NCI-H2171 (cell line): ENCODE data around the gene ENTPD8.
A peak's percentile ranks its signal among the peaks of the same experiment; 100 is the strongest.
"Not testable (repeated sequence)": the region's sequence is repeated elsewhere in the genome, so short reads cannot be mapped to it uniquely, and the experiment has no call there.

Experiments used
- DNase-seq: peaks from one replicate; lab custom pipeline; 2025; lab: John Stamatoyannopoulos, UW

ENTPD8 gene

GRCh38 chr9:137476856-137477255, 35.7 kb upstream of the ENTPD8 start:
- no peak for DNase-seq

DNA sequence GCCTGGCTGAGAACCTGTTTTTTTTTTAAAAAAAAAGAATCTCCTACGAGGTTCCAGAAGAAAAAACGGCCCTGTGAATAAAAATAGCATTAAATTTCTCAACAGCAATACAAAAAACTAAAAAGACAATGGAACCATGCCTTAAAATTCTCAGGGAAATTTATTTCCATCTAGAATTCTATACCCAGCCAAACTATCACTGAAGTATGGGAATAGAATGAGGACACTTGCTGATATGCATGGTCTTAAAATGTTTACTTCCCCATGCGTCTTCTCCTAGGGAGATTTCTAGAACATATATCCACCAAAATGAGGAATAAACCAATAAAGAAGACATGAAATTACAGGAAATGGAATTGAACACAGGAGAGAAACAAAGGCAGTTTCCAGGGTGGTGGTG, 34.5 kb upstream of the ENTPD8 start:
- DNase-seq = no peak

DNA sequence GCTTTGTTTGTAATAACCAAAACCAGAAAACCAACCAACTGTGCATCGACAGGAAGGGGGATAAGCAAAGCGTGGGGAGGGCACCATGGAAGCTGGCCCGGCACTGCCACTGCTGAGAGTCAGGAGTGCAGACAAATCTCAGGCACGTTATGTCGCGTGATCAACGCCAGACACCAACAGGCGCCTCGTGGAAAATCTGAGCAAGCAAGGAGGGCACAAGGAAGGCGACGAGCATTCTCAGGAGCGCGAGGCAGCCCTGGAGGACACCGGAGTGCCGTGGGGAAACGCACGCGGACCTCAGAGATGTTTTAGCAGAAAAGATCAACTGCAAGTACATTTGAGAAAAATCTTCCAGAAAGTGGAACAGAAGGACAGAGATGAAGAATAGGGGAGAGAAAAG, 33.1 kb upstream of the ENTPD8 start:
- DNase-seq = no peak

- no peak for DNase-seq
Measured at GRCh38 chr9:137470785-137471184, 29.6 kb upstream of the ENTPD8 start.

DNA sequence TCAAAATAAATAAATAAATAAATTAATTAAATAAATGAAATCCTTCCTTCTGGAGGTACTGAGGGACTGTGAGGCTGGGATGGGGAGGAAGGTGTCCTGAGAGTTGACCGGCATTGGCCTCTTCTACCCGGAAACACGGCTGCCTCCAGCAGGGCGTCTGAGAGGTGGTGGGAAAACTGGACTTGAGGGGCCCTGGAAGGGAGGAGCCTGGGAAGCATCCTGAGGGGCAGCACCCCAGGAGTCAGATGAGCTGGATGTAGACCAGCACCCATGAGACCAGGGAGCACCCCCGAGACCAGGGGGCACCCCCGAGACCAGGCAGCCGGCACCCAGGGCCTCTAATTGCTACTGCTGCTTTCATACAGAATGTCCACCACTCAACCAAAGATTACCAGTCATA, 26.7 kb upstream of the ENTPD8 start:
- no peak for DNase-seq

DNA sequence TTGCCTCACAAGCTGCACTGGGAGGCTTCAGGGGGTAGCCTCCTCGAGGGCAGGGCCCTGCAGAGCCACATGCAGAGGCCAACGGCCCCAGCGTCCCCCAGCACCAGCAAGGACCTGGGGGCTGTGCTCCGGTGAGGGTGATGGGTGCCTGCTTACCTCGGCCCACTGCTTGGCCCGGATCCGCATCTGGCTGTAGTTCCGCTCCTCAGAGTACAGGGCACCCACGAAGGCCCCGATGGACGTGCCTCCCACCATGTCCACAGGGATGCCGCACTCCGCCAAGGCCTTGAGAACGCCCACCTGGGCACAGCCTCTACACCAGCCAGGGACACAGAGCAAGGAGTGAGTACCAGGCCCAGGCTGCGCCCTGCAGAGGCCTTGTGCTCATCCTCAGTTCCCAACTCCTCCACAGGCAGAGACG, 26.0 kb upstream of the ENTPD8 start:
- no peak for DNase-seq

- DNase-seq = not testable (repeated sequence)
Measured at GRCh38 chr9:137466389-137467085, 25.4 kb upstream of the ENTPD8 start.

DNA sequence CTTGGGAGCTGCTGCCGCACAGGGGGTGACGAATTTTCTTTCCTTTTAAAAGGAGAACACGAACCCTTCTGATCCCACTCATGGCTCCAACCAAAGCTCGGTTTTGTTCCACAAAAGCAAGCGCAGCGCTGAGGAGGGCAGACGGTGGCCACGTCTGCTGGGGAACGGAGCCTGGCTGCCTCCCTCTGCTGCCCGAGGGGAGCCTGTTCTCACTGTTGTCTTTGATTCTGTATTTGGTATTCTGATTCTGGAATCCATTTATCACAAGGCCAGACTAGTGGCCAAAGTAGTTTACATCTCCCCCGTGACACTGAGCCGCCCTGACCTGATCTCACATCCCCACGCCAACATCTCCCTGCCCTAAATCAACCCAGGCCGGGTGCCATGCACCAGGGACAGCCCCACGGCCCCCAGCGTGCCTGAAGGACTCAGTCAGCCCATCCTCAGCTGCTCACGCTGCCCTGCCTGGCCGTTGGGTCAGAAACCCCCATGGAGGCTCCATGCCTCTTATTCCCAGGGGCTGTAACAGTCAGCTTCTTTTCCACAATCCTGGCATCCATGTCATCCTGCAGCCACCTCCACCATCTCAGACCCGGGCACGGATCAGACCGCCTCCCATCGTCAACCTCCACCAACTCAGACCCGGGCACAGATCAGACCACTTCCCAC, 24.7 kb upstream of the ENTPD8 start:
- no peak for DNase-seq

DNA sequence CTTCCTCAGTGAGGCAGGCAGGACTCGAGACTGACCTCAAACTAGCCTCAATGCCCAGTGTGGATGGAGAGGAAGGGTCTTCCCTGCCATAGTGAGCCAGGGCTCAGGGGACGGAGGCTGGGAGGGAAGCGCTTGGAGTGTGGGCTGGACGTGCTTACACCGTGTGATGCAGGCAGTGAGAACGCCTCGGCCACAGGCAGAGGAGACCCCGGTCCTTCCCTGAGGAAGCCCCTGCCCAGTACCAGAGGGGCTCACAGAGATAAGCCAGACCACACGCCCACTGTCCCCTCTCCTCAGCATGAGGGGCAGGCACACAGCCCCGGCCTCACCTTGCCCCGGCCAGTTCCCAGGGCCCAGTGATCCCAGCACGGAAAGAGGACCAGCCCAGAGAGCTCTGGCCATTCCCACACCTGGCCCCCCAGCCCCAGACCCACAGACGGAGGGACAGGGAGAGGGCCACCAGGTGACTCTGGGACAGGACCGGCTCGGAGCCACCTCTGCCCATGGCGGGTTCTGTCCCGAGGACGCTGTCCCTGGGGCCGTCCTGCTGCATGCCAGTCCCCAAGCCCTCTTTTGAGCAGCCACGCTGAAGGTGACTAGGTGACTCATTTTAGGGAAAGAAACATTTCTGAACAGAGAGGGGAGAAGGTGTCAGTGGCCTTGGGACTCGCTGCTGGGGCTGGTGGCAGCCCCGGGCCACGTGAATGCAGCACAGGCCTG, 24.0 kb upstream of the ENTPD8 start:
- no peak for DNase-seq

- DNase-seq = no peak
Measured at GRCh38 chr9:137464291-137464999, 23.3 kb upstream of the ENTPD8 start.

GRCh38 chr9:137463931-137464290, 22.8 kb upstream of the ENTPD8 start:
- DNase-seq = no peak

GRCh38 chr9:137462986-137463930, 22.1 kb upstream of the ENTPD8 start:
- DNase-seq = peak; percentile 66

DNA sequence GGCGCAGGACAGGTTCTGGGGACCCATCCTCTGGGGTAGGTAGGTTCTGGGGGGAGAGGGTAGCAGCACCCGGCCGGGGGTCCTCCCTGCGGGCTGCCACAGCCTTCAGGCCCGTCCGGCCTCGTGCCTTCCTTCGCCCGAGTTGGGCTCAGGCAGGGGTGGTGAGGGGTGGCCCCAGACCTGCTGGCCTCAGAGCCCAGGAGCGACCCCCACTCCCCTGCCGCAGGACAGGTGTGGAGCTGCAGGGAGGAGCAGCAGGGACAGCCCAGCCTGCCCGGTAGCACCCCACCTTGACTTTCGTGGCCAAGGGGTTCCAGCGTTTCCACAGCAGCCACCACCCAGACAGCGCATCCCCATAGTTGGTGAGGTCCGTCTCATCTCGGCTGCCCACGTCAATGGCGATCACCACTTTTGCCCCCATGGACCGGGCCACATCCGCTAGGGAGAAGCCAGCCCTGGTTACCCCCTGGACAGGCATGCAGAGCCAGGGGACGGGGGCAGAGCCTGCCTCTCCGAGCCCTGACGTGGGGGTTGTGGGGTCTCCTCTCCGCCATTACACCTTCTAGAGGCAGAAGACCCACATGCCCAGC, 21.3 kb upstream of the ENTPD8 start:
- no peak for DNase-seq

GRCh38 chr9:137461663-137462395, 20.7 kb upstream of the ENTPD8 start:
- DNase-seq = no peak

GRCh38 chr9:137461316-137461662, 20.1 kb upstream of the ENTPD8 start:
- no peak for DNase-seq

- DNase-seq = no peak
Measured at GRCh38 chr9:137460363-137461315, 19.5 kb upstream of the ENTPD8 start.

DNA sequence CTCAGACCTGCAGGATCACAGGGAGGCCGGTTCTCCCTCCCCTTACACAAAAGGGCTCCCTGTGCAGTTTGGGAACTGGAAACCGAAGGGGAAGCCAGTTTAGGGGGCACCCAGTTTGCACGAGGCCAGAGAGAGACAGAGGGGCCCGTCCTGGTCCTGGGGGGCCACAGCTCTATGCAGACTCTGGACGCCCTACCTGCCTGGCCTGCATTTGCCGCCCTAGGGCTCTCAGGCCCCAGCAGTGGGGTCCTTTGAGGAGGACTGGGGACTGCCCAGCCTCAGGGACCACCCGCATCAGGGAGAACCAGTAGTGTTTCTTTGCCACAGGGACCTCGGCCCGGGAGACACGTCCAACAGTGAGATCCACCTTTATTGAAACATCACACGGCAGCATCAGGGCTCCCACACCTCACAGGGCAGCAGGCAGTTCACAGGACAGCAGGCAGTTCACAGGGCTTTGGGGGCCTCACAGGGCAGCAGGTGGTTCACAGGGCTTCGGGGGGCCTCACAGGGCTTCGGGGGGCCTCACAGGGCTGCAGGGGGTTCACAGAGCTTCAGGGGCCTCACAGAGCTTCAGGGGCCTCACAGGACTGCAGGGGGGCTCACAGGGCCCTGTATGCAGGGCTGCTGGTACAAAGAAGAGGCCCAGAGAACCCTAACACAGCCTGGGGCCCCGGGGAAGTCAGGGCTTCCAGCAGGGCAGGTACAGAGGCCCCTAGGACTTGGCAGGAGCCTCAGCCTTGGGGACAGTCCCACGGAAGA, 18.6 kb upstream of the ENTPD8 start:
- DNase-seq = no peak

GRCh38 chr9:137459152-137459600, 18.0 kb upstream of the ENTPD8 start, which contains the start of gene NSMF:
Gene NSMF (minus strand): TSS chr9:137459334. CDS start chr9:137459102, 232 bp downstream.
- peak; percentile 97 for DNase-seq
